Liver (tissue), 9 donors: ENCODE results near the gene TINAGL1. TPM values are rescaled to one million over a fixed set of nuclear protein-coding genes. Genes with fewer than 3 reads are reported as not detected.

Source experiments
- DNase-seq: peaks from one replicate; pipeline ENCODE4 v3.0.0-alpha.2; 2017; ENCODE audit warnings: low spot score
- H3K27ac ChIP-seq, 2 donors: one replicate each; pipeline ENCODE4 v1.7.0; 2013; ENCODE audit warnings: inconsistent platforms in 2 of 2, low read length in 2 of 2, control low read depth in 1 of 2, low read depth in 1 of 2, mild to moderate bottlenecking in 1 of 2
- H3K27me3 ChIP-seq, 4 donors: one replicate each; pipeline versions ENCODE4 v1.6.1 to v1.7.0; 2013; ENCODE audit warnings: low read length in 3 of 4, inconsistent platforms in 1 of 4, mild to moderate bottlenecking in 1 of 4, moderate library complexity in 1 of 4; ENCODE audit not compliant: control insufficient read depth in 4 of 4, insufficient read depth in 4 of 4
- H3K36me3 ChIP-seq, 4 donors: one replicate each; pipeline versions ENCODE4 v1.6.1 to v1.7.0; 2013; ENCODE audit warnings: low read length in 3 of 4, mild to moderate bottlenecking in 3 of 4, low read depth in 1 of 4, moderate library complexity in 1 of 4; ENCODE audit not compliant: control insufficient read depth in 4 of 4, insufficient read depth in 3 of 4
- H3K4me1 ChIP-seq, 4 donors: one replicate each; pipeline versions ENCODE4 v1.6.1 to v1.7.0; 2013; ENCODE audit warnings: low read length in 3 of 4, mild to moderate bottlenecking in 3 of 4, moderate library complexity in 1 of 4; ENCODE audit not compliant: control insufficient read depth in 4 of 4, insufficient read depth in 4 of 4
- H3K4me3 ChIP-seq, 3 donors: one replicate each; pipeline versions ENCODE4 v1.6.1 to v1.7.0; 2013; ENCODE audit warnings: low read length in 3 of 3, control low read depth in 1 of 3, low read depth in 1 of 3, mild to moderate bottlenecking in 1 of 3
- H3K9ac ChIP-seq, 2 donors: one replicate each; pipeline ENCODE4 v1.7.0; 2013; ENCODE audit warnings: low read length in 2 of 2, mild to moderate bottlenecking in 2 of 2, moderate library complexity in 2 of 2, control low read depth in 1 of 2, low read depth in 1 of 2
- H3K9me3 ChIP-seq, 4 donors: one replicate each; pipeline versions ENCODE4 v1.6.1 to v1.7.0; 2013; ENCODE audit warnings: low read length in 3 of 4; ENCODE audit not compliant: control insufficient read depth in 4 of 4
- ATF3 ChIP-seq: IDR thresholded peaks from 2 replicates; pipeline ENCODE4 v1.6.1; 2016; ENCODE audit warnings: antibody characterized with exemption
- CTCF ChIP-seq: fragments of 150-350 bp; IDR thresholded peaks from 2 replicates; pipeline ENCODE4 v1.5.1; 2017; ENCODE audit warnings: improper control_type of control experiment, low read depth, low read length; ENCODE audit not compliant: missing input control
- EGR1 ChIP-seq, 2 donors: IDR thresholded peaks; 2 replicates each; pipeline ENCODE4 v1.6.1; 2016 to 2018; ENCODE audit warnings: antibody characterized with exemption in 2 of 2, low read depth in 2 of 2
- FOXA1 ChIP-seq: IDR thresholded peaks from 2 replicates; pipeline ENCODE4 v1.6.1; 2016; ENCODE audit warnings: antibody characterized with exemption
- FOXA2 ChIP-seq: IDR thresholded peaks from 2 replicates; pipeline ENCODE4 v1.6.1; 2016; ENCODE audit warnings: antibody characterized with exemption
- GABPA ChIP-seq, 2 donors: IDR thresholded peaks in 1 of 2; conservative IDR thresholded peaks in 1 of 2; 2 replicates each; pipeline ENCODE4 v1.6.1; 2016; ENCODE audit warnings: antibody characterized with exemption in 2 of 2, mild to moderate bottlenecking in 1 of 2, moderate library complexity in 1 of 2
- HNF4A ChIP-seq, 2 donors: conservative IDR thresholded peaks; 2 replicates each; pipeline ENCODE4 v1.6.1; 2016; ENCODE audit warnings: antibody characterized with exemption in 2 of 2, mild to moderate bottlenecking in 2 of 2
- HNF4G ChIP-seq: IDR thresholded peaks from 2 replicates; pipeline ENCODE4 v1.6.1; 2016; ENCODE audit warnings: antibody characterized with exemption
- JUND ChIP-seq, 2 donors: IDR thresholded peaks; 2 replicates each; pipeline ENCODE4 v1.6.1; 2016; ENCODE audit warnings: antibody characterized with exemption in 2 of 2
- MAX ChIP-seq: IDR thresholded peaks from 2 replicates; pipeline ENCODE4 v1.6.1; 2016; ENCODE audit warnings: antibody characterized with exemption
- NR2F2 ChIP-seq: IDR thresholded peaks from 2 replicates; pipeline ENCODE4 v1.6.1; 2016; ENCODE audit warnings: antibody characterized with exemption
- RAD21 ChIP-seq, 2 donors: IDR thresholded peaks; 2 replicates each; pipeline ENCODE4 v1.6.1; 2016; ENCODE audit warnings: antibody characterized with exemption in 2 of 2, mild to moderate bottlenecking in 2 of 2
- REST ChIP-seq: IDR thresholded peaks from 2 replicates; pipeline ENCODE4 v1.6.1; 2016; ENCODE audit warnings: antibody characterized with exemption, mild to moderate bottlenecking
- RXRA ChIP-seq, 2 donors: IDR thresholded peaks; 2 replicates each; pipeline ENCODE4 v1.6.1; 2017 to 2018; ENCODE audit warnings: antibody characterized with exemption in 2 of 2, mild to moderate bottlenecking in 1 of 2
- SP1 ChIP-seq: IDR thresholded peaks from 2 replicates; pipeline ENCODE4 v1.6.1; 2018; ENCODE audit warnings: antibody characterized with exemption, mild to moderate bottlenecking
- TAF1 ChIP-seq: conservative IDR thresholded peaks from 2 replicates; pipeline ENCODE4 v1.6.1; 2016; ENCODE audit warnings: antibody characterized with exemption, mild to moderate bottlenecking
- YY1 ChIP-seq: IDR thresholded peaks from 2 replicates; pipeline ENCODE4 v1.6.1; 2016; ENCODE audit warnings: antibody characterized with exemption, mild to moderate bottlenecking
- ZBTB33 ChIP-seq: IDR thresholded peaks from 2 replicates; pipeline ENCODE4 v1.6.1; 2016; ENCODE audit warnings: antibody characterized with exemption
- WGBS: extraction: QIAGEN DNeasy Blood & Tissue Kit; methylation state at CpG from one replicate; pipeline ENCODE4 v1.1.7; 2013; 5-methylcytosine and 5-hydroxymethylcytosine counted together
- polyA plus RNA-seq, 2 donors: library from polyadenylated mRNA; stranded (reverse) in 1 of 2; unstranded in 1 of 2; fragments of 200-250 nt in 1 of 2; fragments of >200 nt in 1 of 2; fragmentation: Nextera tagmentation in 1 of 2; extraction: Ambion mirVana in 1 of 2; gene quantifications; one replicate each; pipeline versions ENCODE4 v1.2.1 to v1.2.3, GENCODE V29; 2013 to 2015
- total RNA-seq, 2 donors: library from RNA; depleted of rRNA; stranded (reverse); fragments of >200 nt; gene quantifications; one replicate each; pipeline ENCODE4 v1.2.3, GENCODE V29; 2014
- donor health status: healthy.
- donor health status: healthy.
- donor health status: healthy.
- donor health status: healthy.
- donor health status: healthy.

Gene TINAGL1
- total RNA-seq (10 to 100 TPM; 16.1 to 52.9 TPM), polyA plus RNA-seq (10 to 100 TPM in 1 of 2 donors, 1 to 10 TPM in 1; 8.7 to 35.0 TPM)

- H3K27ac ChIP-seq: peak within 1 kb of the TSS; percentile 57 to 69
- H3K36me3 ChIP-seq: no peaks in the 10 kb centered on the region
- WGBS: 44% methylated on average over 25 of the region's 25 CpGs
- H3K4me1 ChIP-seq: peaks cover 0 to 15% (median 3%) of the 10 kb centered on the region in 4 donors
- TF ChIP-seq RAD21 (IDR thresholded peaks at IDR 0.05): no peak
- TF ChIP-seq TAF1: no peak
- TF ChIP-seq SP1: no peak
- no peak for TF ChIP-seq GABPA (IDR thresholded peaks at IDR 0.05 in 1 of 2, conservative IDR thresholded peaks at IDR 0.05 in 1 of 2)
- no peak for TF ChIP-seq JUND (IDR thresholded peaks at IDR 0.05)
- no peak for TF ChIP-seq FOXA2
- no peak for TF ChIP-seq HNF4A (conservative IDR thresholded peaks at IDR 0.05)
- no peak for TF ChIP-seq RXRA (IDR thresholded peaks at IDR 0.05)
- no peak for TF ChIP-seq ZBTB33
- TF ChIP-seq EGR1 (IDR thresholded peaks at IDR 0.05; ENCODE audit: low read depth in 2 of 2): no peak
- TF ChIP-seq FOXA1: no peak
- no peak for TF ChIP-seq ATF3
- TF ChIP-seq HNF4G: no peak
- TF ChIP-seq REST: no peak
- no peak for TF ChIP-seq NR2F2
- TF ChIP-seq YY1: no peak
- no peak for TF ChIP-seq CTCF
- no peak for TF ChIP-seq MAX
- peak within 1 kb of the TSS; percentile 41 to 67 (median 51) for H3K4me3 ChIP-seq
- H3K27me3 ChIP-seq: no peaks in the 10 kb centered on the region
- peak within 1 kb of the TSS; percentile 28 to 53 for H3K9ac ChIP-seq
- no peak for DNase-seq
- H3K9me3 ChIP-seq: no peaks in the 10 kb centered on the region
These were observed at the start of gene TINAGL1 for GRCh38 chr1:31576201-31576669. TSS of gene TINAGL1 (plus strand) at chr1:31576515. CDS start at chr1:31577149, 634 bp downstream.
